KG1 (cell line): ENCODE data around the gene RPL9.
"Not testable (repeated sequence)": the region's sequence is repeated elsewhere in the genome, so short reads cannot be mapped to it uniquely, and the experiment has no call there.

Experiments
- DNase-seq: peaks from one replicate; lab custom pipeline; 2025; lab: John Stamatoyannopoulos, UW

Gene RPL9

GRCh38 chr4:39425297-39425696 is 33.4 kb downstream of the RPL9 start:
- DNase-seq = not testable (repeated sequence)

- no peak for DNase-seq
Observed at GRCh38 chr4:39422247-39422646, 36.5 kb downstream of the RPL9 start.

GRCh38 chr4:39415678-39416283 is 42.9 kb downstream of the RPL9 start:
- no peak for DNase-seq

- DNase-seq = not testable (repeated sequence)
Observed at GRCh38 chr4:39411561-39411960, 47.2 kb downstream of the RPL9 start.

- DNase-seq = no peak
Observed at GRCh38 chr4:39410415-39410814, 48.3 kb downstream of the RPL9 start.

GRCh38 chr4:39407584-39407885 is 51.2 kb downstream of the RPL9 start:
- DNase-seq = no peak

GRCh38 chr4:39406763-39407583 is 51.7 kb downstream of the RPL9 start, which contains the start of gene KLB:
KLB (plus strand) TSS chr4:39406930; CDS start chr4:39406950, 20 bp downstream.
- no peak for DNase-seq
